Measurements from ENCODE around the gene CPNE2.

The CPNE2 gene

GRCh38 chr16:57144027-57144426 lies 51.6 kb downstream of the CPNE2 start:
- no peak for DNase-seq (ENCODE audit: low read depth in 2 of 2)

GRCh38 chr16:57145046-57146021 lies 53.0 kb downstream of the CPNE2 start:
- DNase-seq (ENCODE audit: low read depth in 2 of 2) = no peak

GRCh38 chr16:57146040-57146647 lies 53.8 kb downstream of the CPNE2 start:
- no peak for DNase-seq (ENCODE audit: low read depth in 2 of 2)

- no peak for DNase-seq (ENCODE audit: low read depth in 2 of 2)
Observed at GRCh38 chr16:57146735-57147134, 54.4 kb downstream of the CPNE2 start.

GRCh38 chr16:57147381-57148221 lies 55.2 kb downstream of the CPNE2 start:
- no peak for DNase-seq (ENCODE audit: low read depth in 2 of 2)

GRCh38 chr16:57148481-57148880 lies 56.1 kb downstream of the CPNE2 start:
- DNase-seq (ENCODE audit: low read depth in 2 of 2) = no peak

- DNase-seq (ENCODE audit: low read depth in 2 of 2) = no peak
Observed at GRCh38 chr16:57149391-57149790, 57.0 kb downstream of the CPNE2 start.

GRCh38 chr16:57150682-57151330 lies 58.4 kb downstream of the CPNE2 start:
- DNase-seq (ENCODE audit: low read depth in 2 of 2) = no peak

GRCh38 chr16:57151369-57151768 lies 59.0 kb downstream of the CPNE2 start:
- DNase-seq (ENCODE audit: low read depth in 2 of 2) = no peak

GRCh38 chr16:57152096-57153093 lies 60.0 kb downstream of the CPNE2 start:
- DNase-seq (ENCODE audit: low read depth in 2 of 2) = no peak

- DNase-seq (ENCODE audit: low read depth in 2 of 2) = no peak
Observed at GRCh38 chr16:57153841-57154240, 61.5 kb downstream of the CPNE2 start.

- DNase-seq (ENCODE audit: low read depth in 2 of 2) = no peak
Observed at GRCh38 chr16:57155702-57156350, 63.4 kb downstream of the CPNE2 start.

GRCh38 chr16:57156351-57156703 lies 63.9 kb downstream of the CPNE2 start:
- no peak for DNase-seq (ENCODE audit: low read depth in 2 of 2)

GRCh38 chr16:57157533-57157932 lies 65.2 kb downstream of the CPNE2 start:
- no peak for DNase-seq (ENCODE audit: low read depth in 2 of 2)

GRCh38 chr16:57159447-57159846 lies 67.1 kb downstream of the CPNE2 start:
- DNase-seq (ENCODE audit: low read depth in 2 of 2) = no peak

- no peak for DNase-seq (ENCODE audit: low read depth in 2 of 2)
Observed at GRCh38 chr16:57163842-57164241, 71.5 kb downstream of the CPNE2 start.

GRCh38 chr16:57165483-57165882 lies 73.1 kb downstream of the CPNE2 start:
- no peak for DNase-seq (ENCODE audit: low read depth in 2 of 2)

GRCh38 chr16:57165938-57166337 lies 73.6 kb downstream of the CPNE2 start:
- DNase-seq (ENCODE audit: low read depth in 2 of 2) = no peak

- no peak for DNase-seq (ENCODE audit: low read depth in 2 of 2)
Observed at GRCh38 chr16:57166451-57166850, 74.1 kb downstream of the CPNE2 start.

- DNase-seq (ENCODE audit: low read depth in 2 of 2) = no peak
Observed at GRCh38 chr16:57166951-57167350, 74.6 kb downstream of the CPNE2 start.
